ENCODE data around the gene EXT2.

DNA sequence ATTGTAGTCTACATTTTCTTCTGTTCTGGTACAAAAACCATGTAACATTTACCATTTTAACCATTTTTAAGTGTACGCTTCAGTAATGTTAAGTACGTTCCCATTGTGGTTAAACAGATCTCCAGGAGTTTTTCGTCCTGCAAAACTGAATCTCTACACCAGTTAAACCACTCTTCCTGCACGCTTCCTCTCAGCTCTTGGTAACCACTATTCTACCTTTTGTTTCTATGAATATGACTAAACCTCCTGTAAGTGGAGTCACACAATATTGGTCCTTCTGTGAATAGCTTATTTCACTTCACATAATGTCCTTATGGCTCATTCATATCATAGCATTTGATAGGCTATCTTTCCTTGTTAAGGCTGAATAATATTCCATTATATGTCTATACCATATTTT is 7.1 kb upstream of the EXT2 start:
- TF ChIP-seq POLR2A (IDR thresholded peaks at IDR 0.05), result no peak
- TF ChIP-seq, protein P1, sequence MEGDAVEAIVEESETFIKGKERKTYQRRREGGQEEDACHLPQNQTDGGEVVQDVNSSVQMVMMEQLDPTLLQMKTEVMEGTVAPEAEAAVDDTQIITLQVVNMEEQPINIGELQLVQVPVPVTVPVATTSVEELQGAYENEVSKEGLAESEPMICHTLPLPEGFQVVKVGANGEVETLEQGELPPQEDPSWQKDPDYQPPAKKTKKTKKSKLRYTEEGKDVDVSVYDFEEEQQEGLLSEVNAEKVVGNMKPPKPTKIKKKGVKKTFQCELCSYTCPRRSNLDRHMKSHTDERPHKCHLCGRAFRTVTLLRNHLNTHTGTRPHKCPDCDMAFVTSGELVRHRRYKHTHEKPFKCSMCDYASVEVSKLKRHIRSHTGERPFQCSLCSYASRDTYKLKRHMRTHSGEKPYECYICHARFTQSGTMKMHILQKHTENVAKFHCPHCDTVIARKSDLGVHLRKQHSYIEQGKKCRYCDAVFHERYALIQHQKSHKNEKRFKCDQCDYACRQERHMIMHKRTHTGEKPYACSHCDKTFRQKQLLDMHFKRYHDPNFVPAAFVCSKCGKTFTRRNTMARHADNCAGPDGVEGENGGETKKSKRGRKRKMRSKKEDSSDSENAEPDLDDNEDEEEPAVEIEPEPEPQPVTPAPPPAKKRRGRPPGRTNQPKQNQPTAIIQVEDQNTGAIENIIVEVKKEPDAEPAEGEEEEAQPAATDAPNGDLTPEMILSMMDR (IDR thresholded peaks at IDR 0.05), result no peak
